HG03439 (cell line): ENCODE measurements around the gene CLDN16.

ENCODE experiments used
- ATAC-seq: cut with Tn5 transposase; IDR thresholded peaks from one replicate; pipeline ENCODE4 v1.9.1; 2021; ENCODE audit warnings: mild to moderate bottlenecking, moderate library complexity; ENCODE audit not compliant: unreplicated experiment

CLDN16 gene

GRCh38 chr3:190378240-190378891 lies 9.6 kb upstream of the CLDN16 start:
- ATAC-seq: no peak

GRCh38 chr3:190380184-190380583 lies 7.8 kb upstream of the CLDN16 start:
- no peak for ATAC-seq

- ATAC-seq: no peak
Observed at GRCh38 chr3:190381441-190381840, 6.5 kb upstream of the CLDN16 start.

- ATAC-seq: no peak
Observed at GRCh38 chr3:190382082-190382481, 5.9 kb upstream of the CLDN16 start.

- peak; percentile 52 for ATAC-seq
Observed at GRCh38 chr3:190384309-190384756, 3.6 kb upstream of the CLDN16 start.

GRCh38 chr3:190385731-190386688 lies 2.0 kb upstream of the CLDN16 start:
- ATAC-seq: no peak

- no peak for ATAC-seq
Observed at GRCh38 chr3:190388703-190389102, 740 bp downstream of the CLDN16 start.

GRCh38 chr3:190396001-190396400 lies 8.0 kb downstream of the CLDN16 start:
- no peak for ATAC-seq

GRCh38 chr3:190397889-190398288 lies 9.9 kb downstream of the CLDN16 start:
- no peak for ATAC-seq

GRCh38 chr3:190399677-190400076 lies 11.7 kb downstream of the CLDN16 start:
- no peak for ATAC-seq

- ATAC-seq: no peak
Observed at GRCh38 chr3:190401963-190402362, 14.0 kb downstream of the CLDN16 start.

GRCh38 chr3:190404715-190405114 lies 16.8 kb downstream of the CLDN16 start:
- ATAC-seq: no peak

GRCh38 chr3:190414297-190414696 lies 26.3 kb downstream of the CLDN16 start:
- no peak for ATAC-seq

- ATAC-seq: no peak
Observed at GRCh38 chr3:190424108-190424477, 36.1 kb downstream of the CLDN16 start.

GRCh38 chr3:190424478-190425439 lies 36.8 kb downstream of the CLDN16 start:
- peak; percentile 81 for ATAC-seq

GRCh38 chr3:190425833-190426232 lies 37.9 kb downstream of the CLDN16 start:
- no peak for ATAC-seq

- no peak for ATAC-seq
Observed at GRCh38 chr3:190426806-190427507, 39.0 kb downstream of the CLDN16 start.

- no peak for ATAC-seq
Observed at GRCh38 chr3:190429681-190430080, 41.7 kb downstream of the CLDN16 start.

GRCh38 chr3:190430906-190431305 lies 42.9 kb downstream of the CLDN16 start:
- no peak for ATAC-seq

GRCh38 chr3:190432216-190432615 lies 44.3 kb downstream of the CLDN16 start:
- no peak for ATAC-seq
